Thoracic aorta (tissue), 2 donors: ENCODE measurements around the gene ZNF22. TPM values are rescaled to one million over a fixed set of nuclear protein-coding genes. Genes with fewer than 3 reads are reported as not detected.

Experiments used
- ATAC-seq: fragments of 150-250 bp; one replicate; pipeline ENCODE4 v1.8.0; 2017; ENCODE audit warnings: low read depth; ENCODE audit not compliant: insufficient number of reproducible peaks, low FRiP score
- DNase-seq: peaks from one replicate; pipeline ENCODE4 v3.0.0-alpha.2; 2020; ENCODE audit warnings: low spot score
- H3K27ac ChIP-seq, 2 donors: fragments of 200-600 bp; sonication (generic); 1 replicate in 1 of 2; 2 replicates in 1 of 2; pipeline ENCODE4 v1.5.1; 2016; ENCODE audit warnings: mild to moderate bottlenecking in 2 of 2, moderate library complexity in 2 of 2
- H3K27me3 ChIP-seq: fragments of 200-600 bp; sonication (generic); replicated peaks from 2 replicates; pipeline ENCODE4 v1.6.0; 2016; ENCODE audit warnings: mild to moderate bottlenecking; ENCODE audit not compliant: insufficient read depth
- H3K36me3 ChIP-seq: fragments of 200-600 bp; sonication (generic); one replicate; pipeline ENCODE4 v1.5.1; 2016
- H3K4me1 ChIP-seq, 2 donors: fragments of 200-600 bp; sonication (generic); 1 replicate in 1 of 2; 2 replicates in 1 of 2; pipeline versions ENCODE4 v1.5.1 to v1.6.0; 2016; ENCODE audit warnings: low read depth in 2 of 2, mild to moderate bottlenecking in 1 of 2; ENCODE audit not compliant: control insufficient read depth in 1 of 2
- H3K4me3 ChIP-seq: fragments of 200-600 bp; sonication (generic); 2 replicates; pipeline ENCODE4 v1.5.1; 2016; ENCODE audit warnings: mild to moderate bottlenecking
- H3K9me3 ChIP-seq: fragments of 200-600 bp; sonication (generic); 2 replicates; pipeline ENCODE4 v1.5.1; 2016
- total RNA-seq, 2 donors: library from RNA; depleted of rRNA; stranded (reverse); fragments of >200 nt; gene quantifications; one replicate each; pipeline versions ENCODE4 v1.1.0 to v1.2.3, GENCODE V29; 2016
- TF ChIP-seq, protein P1 (sequence below): fragments of 200-600 bp; sonication (generic); IDR thresholded peaks from one replicate; pipeline ENCODE4 v1.5.1; 2019; ENCODE audit warnings: antibody characterized with exemption

Gene ZNF22
- total RNA-seq, 2 donors from 2014 or later = 16.6 to 20.7 TPM

DNA sequence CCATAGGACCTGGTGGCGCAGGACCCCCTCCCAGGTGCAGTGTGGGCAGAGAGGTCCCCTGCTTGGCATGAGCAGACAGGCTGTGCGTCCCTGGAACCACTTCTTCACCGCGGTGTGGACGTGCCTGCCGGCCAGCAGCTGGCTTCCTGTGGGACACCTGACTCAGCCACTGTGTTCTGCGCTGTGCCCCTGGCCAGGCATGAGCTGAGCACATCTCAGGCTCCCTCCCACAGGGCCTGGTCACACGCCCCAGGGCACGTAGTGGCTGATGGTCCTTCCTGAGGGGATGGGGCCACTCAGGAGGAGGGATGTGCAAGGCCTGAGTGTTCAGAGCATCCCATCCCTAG is 18.6 kb upstream of the ZNF22 start:
- peaks cover 7% of the 10 kb centered on the region for H3K36me3 ChIP-seq
- peaks cover 70 to 84% of the 10 kb centered on the region in 2 donors for H3K4me1 ChIP-seq
- TF ChIP-seq, protein P1, sequence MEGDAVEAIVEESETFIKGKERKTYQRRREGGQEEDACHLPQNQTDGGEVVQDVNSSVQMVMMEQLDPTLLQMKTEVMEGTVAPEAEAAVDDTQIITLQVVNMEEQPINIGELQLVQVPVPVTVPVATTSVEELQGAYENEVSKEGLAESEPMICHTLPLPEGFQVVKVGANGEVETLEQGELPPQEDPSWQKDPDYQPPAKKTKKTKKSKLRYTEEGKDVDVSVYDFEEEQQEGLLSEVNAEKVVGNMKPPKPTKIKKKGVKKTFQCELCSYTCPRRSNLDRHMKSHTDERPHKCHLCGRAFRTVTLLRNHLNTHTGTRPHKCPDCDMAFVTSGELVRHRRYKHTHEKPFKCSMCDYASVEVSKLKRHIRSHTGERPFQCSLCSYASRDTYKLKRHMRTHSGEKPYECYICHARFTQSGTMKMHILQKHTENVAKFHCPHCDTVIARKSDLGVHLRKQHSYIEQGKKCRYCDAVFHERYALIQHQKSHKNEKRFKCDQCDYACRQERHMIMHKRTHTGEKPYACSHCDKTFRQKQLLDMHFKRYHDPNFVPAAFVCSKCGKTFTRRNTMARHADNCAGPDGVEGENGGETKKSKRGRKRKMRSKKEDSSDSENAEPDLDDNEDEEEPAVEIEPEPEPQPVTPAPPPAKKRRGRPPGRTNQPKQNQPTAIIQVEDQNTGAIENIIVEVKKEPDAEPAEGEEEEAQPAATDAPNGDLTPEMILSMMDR = no peak
- ATAC-seq (peak; percentile 28), DNase-seq (no peak)
- peak overlapping the region; percentile 50 for H3K4me3 ChIP-seq
- H3K27ac ChIP-seq = peak overlapping the region; percentile 87 to 95
- no peaks in the 10 kb centered on the region for H3K27me3 ChIP-seq
- no peaks in the 10 kb centered on the region for H3K9me3 ChIP-seq

DNA sequence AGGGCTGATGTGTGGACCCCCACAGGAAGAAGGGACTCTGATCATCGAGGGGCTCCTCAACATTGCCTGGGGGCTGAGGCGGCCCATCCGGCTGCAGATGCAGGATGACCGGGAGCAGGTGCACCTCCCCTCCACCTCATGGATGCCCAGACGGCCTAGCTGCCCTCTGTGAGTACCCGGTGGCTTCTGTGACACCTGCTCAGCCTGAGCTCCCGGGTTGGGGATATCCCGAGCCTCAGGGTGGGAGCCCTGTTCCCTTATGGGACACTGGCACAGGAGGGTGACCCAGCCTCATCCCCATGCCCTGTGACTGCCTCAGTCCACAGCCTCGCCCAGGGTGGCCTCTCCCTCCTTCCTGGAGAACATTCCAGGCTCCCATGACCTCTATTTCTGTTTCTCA is 18.2 kb upstream of the ZNF22 start:
- DNase-seq = no peak
- peak overlapping the region; percentile 15 for H3K4me3 ChIP-seq
- no peaks in the 10 kb centered on the region for H3K9me3 ChIP-seq
- ATAC-seq = no peak
- H3K36me3 ChIP-seq = peaks cover 3% of the 10 kb centered on the region
- H3K27me3 ChIP-seq = no peaks in the 10 kb centered on the region
- peaks cover 74 to 87% of the 10 kb centered on the region in 2 donors for H3K4me1 ChIP-seq
- TF ChIP-seq, protein P1 = no peak
- H3K27ac ChIP-seq = peak overlapping the region; percentile 87 to 95

DNA sequence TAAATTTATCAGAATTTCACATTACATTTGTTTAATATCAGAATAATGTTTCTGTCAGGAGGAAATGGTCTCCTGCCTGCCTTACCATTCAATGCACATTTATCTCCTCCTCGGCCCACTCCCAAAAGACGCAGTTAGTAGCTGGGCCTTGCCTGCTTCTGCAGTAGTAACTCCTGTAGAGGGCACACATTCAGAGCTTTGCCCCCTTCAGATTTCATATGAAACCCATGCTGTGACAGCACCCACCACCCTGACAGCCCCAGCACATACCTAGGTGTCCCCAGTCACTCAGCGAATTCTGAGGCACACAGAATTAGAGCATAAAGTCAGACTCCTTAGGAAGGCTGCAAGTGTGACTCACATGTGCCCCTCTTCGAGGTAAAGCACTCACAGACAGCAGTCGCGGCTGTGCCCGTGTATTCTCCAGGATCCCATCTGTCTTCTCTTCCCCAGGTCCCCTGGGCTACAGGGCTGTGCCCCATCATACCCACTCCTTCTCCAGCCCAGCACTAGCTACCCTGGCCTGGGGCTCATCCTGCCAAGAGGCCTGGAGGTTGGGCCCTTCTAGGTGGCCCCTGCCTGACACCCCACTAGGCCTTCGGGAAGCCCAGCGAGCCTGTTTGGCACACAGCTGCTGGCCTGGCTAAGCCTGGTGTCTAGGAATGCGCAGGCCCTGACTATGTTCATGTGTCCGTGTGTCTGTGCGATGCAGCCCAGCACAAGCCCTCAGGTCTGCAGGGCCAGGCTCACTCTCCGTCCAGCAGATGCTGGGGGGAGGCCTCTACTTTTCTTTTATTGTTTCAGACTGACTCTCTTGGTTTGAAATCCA is 17.4 kb upstream of the ZNF22 start:
- H3K4me3 ChIP-seq = no peak overlapping the region
- no peaks in the 10 kb centered on the region for H3K36me3 ChIP-seq
- no peaks in the 10 kb centered on the region for H3K27me3 ChIP-seq
- H3K4me1 ChIP-seq = peaks cover 77 to 95% of the 10 kb centered on the region in 2 donors
- TF ChIP-seq, protein P1 = no peak
- ATAC-seq (no peak), DNase-seq (no peak)
- H3K27ac ChIP-seq = peak overlapping the region; percentile 79 to 87
- no peaks in the 10 kb centered on the region for H3K9me3 ChIP-seq

DNA sequence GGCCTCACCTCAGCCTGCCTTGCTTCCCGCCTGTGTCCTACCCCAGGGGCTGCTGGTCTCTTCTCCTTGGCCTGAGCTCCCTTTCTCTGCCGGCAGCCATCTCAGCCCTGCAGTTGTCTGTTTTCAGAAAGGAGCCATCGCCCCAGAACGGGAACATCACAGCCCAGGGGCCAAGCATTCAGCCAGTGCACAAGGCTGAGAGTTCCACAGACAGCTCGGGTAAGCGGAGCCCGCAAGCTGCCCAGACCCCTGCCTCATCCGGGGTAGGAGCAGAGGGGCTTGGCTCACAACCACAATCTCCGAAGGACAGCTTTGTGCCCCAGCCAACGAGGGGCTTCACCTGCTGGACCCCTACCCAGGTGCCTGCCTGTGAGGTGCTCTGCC is 16.8 kb upstream of the ZNF22 start:
- H3K9me3 ChIP-seq = no peaks in the 10 kb centered on the region
- H3K4me1 ChIP-seq = peaks cover 77 to 98% of the 10 kb centered on the region in 2 donors
- ATAC-seq (no peak), DNase-seq (no peak)
- H3K27me3 ChIP-seq = no peaks in the 10 kb centered on the region
- no peak overlapping the region for H3K4me3 ChIP-seq
- H3K27ac ChIP-seq = peak overlapping the region; percentile 79 to 87
- H3K36me3 ChIP-seq = no peaks in the 10 kb centered on the region
- TF ChIP-seq, protein P1 = no peak

DNA sequence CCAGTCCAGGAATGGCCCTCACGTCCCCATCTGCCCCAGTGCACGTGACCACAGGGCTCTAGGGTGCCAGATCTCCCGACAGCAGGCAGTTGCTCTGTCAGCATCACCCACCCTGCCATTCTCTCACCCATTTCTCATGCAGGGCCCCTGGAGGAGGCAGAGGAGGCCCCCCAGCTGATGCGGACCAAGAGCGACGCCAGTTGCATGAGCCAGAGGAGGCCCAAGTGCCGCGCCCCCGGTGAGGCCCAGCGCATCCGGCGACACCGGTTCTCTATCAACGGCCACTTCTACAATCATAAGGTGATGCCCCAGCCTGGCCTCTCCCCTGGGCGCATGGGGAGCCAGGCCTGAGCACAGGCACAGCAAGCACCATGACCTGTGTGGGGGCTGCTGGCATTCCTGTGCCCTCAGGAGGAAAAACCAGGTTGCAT is 16.0 kb upstream of the ZNF22 start:
- no peak for DNase-seq
- Histone ChIP-seq H3K4me3 (no peak overlapping the region), H3K4me1 (peaks cover 70 to 90% of the 10 kb centered on the region in 2 donors), H3K27ac (peak overlapping the region; percentile 79 to 87), H3K27me3 (no peaks in the 10 kb centered on the region), H3K36me3 (no peaks in the 10 kb centered on the region), H3K9me3 (no peaks in the 10 kb centered on the region)
- TF ChIP-seq, protein P1 = no peak
- ATAC-seq = no peak
